GM20431 (cell line): ENCODE measurements around the gene PUS10.

Source experiments
- in situ Hi-C: fragments of 300-500 bp; cut with MseI, MboI; formaldehyde crosslinking; loops from one replicate; pipeline ENCODE4 v1.15.0; 2020; ENCODE audit warnings: low sequenced_read_pairs; ENCODE audit not compliant: unreplicated experiment

Gene PUS10

DNA sequence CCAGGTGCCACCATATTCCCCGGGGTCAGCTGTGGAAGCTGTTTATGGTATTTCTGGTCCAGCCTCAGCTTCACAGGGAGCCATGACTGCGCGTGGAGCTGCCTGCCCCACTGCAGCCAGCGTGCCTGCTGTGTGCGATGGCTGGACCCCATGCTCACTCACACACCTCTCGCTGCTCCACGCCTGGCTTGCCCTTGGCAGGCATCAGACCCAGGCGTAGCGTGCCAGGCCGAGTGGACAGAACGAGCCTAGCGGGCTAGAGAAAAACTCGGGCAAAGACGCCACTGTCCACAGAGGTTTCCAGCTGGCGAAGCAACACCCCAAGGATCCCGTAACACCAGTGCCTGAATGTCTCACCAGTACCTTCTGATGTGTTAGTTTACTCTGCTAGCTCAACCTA is 43.4 kb downstream of the PUS10 start:
- in situ Hi-C loops: no loop called here

GRCh38 chr2:60973705-60974104 is 44.4 kb downstream of the PUS10 start:
- in situ Hi-C loops: no loop called here

DNA sequence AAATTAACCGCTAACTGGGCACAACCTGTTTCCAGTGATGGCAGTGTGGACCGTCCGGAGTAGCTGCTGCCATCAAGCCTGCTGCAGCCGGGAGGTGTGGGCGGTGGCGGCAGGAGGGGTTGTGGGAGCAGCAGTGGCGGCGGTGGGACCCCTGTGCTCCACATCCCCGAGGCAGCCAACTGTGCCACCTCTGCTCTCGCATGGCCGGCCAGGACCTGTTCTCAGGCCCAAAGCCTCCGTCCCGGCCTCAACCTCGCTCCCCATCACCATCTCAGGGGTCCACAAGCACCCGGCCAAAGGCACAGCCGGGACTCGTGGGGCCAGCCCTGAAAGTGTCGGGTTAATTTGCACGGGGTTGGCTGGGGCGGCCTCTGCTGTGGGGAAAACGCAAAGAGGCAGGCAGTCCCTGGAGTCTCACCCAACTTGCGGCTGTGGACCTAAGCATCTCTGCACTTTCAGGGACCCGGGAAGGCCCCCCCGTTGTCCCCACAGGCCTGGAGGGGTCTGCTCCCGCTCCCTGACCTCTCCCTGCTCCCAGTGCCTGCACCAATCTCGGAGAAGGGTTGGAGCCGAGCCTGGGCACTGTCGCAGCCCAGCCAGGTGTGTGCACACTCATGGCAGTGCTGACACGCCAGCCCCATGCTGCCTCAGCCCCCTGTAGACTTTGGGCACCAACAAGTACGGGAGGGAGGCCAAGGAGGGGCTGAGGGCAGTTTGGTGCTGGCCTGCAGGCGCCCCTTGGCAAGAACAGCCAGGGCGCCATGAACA is 45.0 kb downstream of the PUS10 start:
- in situ Hi-C loops: no loop called here

DNA sequence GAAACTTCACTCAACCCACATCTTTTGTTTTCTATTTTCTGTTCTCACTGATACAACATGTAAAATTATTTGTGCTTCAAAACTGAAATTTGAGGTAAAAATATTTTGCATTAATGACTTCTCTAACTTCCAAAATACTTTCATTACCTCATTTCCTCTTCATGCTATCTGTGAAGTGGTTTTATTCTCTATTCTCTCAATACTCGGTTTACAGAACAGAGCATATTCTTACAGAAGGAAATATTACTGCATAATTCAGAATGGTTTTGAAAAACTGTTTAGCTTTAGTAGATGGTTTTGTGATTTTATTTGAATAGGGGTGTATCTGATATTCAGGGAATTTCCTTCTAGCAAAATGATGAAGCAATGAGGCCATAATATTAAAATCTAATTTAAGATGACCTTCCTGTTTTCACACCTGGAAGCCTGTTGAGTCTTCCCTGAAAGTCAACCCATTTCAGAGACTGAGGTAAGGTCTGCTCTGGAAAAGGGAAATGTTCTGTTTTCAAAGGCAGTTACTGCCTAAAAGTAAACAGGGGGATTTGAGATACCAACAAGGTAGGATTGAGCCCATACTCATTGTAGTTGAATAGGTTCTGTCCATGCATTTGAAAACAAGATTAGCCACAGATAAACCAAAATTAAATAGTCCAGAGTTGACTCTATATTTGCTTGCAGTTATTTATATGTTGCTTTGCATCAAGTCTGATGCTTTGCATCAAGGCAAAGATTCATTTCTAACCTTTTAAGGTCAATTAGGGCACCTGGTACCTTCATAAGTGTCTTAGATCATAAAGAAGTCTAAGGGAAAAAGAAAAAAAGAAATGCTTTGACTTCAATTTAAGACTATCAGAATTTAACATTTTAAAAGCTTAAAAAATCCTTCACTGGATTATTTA is 51.3 kb downstream of the PUS10 start:
- in situ Hi-C loops: no loop called here

DNA sequence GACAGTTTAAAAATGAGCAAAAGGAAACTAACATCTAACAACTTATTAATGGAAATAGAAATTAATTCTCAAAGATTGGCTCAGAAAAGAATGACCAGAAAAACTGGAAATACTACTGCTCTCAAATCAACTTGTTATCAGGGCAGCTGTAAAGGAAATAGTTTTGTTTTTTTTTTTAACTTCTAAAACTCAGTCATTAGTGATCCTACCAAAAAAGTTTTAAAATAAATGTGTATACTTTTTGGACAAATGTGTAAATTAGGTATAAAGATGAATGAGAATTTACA is 52.6 kb downstream of the PUS10 start:
- in situ Hi-C loops: no loop called here

GRCh38 chr2:60964651-60965498 is 53.2 kb downstream of the PUS10 start:
- in situ Hi-C loops: no loop called here

DNA sequence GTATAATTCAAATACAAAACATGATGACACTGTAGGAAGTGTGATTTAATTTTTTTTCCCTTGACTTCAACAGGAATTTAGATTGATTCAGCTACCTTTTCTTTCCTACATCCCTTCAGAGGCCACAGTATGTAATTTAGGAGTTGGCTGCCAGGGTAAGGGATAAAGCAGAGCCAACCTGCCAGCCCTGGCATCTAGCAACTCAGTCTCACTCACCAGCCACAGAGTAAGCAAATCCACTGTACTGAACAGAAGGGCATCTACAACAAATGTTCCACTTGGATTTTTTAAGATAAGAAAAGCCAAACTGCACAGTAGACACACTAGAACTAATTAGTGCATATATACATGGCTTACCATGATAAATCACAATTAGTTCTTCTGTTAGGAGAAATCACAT is 54.9 kb downstream of the PUS10 start:
- in situ Hi-C loops: no loop called here

DNA sequence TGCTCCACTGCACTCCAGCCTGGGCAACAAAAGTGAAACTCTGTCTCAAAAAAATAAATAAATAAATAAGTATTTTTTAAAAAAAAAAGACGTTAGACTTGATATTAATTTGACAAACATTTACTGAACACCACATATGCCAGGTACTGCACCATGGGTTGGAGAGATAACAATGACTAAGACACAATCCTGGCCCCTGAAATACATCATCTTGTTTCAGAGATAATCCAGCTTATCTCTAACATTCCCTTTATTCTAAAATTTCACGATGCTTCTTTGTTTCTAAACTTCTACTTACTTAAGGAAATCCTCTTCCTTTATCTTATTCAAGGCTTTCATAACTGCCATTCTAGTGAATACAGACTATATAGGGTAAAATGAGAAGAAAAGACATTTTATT is 55.5 kb downstream of the PUS10 start:
- in situ Hi-C loops: no loop called here

- in situ Hi-C loops: no loop called here
Observed at GRCh38 chr2:60961457-60961856, 56.6 kb downstream of the PUS10 start.

GRCh38 chr2:60960706-60961105 is 57.3 kb downstream of the PUS10 start:
- in situ Hi-C loops: no loop called here

GRCh38 chr2:60959501-60959900 is 58.6 kb downstream of the PUS10 start:
- in situ Hi-C loops: no loop called here

- in situ Hi-C loops: no loop called here
Observed at GRCh38 chr2:60958800-60959199, 59.3 kb downstream of the PUS10 start.

- in situ Hi-C loops: no loop called here
Observed at GRCh38 chr2:60958361-60958760, 59.7 kb downstream of the PUS10 start.

GRCh38 chr2:60957643-60958042 is 60.4 kb downstream of the PUS10 start:
- in situ Hi-C loops: no loop called here

GRCh38 chr2:60957224-60957623 is 60.8 kb downstream of the PUS10 start:
- in situ Hi-C loops: no loop called here

GRCh38 chr2:60954139-60954538 is 63.9 kb downstream of the PUS10 start:
- in situ Hi-C loops: no loop called here

- in situ Hi-C loops: no loop called here
Observed at GRCh38 chr2:60948926-60949579, 69.0 kb downstream of the PUS10 start.

- in situ Hi-C loops: no loop called here
Observed at GRCh38 chr2:60948161-60948560, 69.9 kb downstream of the PUS10 start.

DNA sequence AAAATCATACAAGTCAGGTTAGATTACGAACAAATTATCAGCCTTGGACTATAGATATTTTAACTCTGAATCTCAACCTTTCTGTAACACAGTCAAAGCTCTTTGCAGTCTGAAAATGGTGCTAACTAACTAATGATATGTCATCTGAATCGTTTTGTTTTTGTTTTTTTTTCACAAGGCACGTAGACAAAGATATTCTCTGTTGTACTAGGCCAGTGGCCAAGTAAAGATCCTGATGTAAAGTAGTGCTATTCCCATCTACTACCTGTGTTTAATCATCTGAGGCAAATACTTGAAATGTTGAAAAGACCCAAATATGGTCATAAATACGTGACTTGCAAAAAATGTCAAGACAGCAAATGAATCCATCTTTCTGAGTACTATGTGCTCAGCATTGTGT is 71.0 kb downstream of the PUS10 start:
- in situ Hi-C loops: no loop called here

DNA sequence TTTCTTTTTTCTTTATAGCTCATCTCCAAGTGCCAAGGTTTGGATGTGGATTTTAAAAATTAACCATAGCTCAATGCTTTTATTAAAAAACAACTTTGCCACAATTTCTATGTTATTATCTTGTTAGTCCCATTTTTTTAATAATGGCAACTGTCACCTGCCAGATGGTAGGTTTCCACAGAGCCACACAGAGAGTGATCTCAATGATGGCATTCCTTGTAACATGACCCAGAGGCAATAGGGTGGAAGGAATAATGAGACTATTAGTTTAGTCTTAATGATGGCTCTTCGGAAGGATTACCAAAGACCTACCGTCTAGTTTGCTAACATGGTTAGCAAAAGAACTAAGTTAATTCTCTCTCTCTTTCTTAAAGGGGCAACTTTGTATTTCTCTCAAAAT is 72.7 kb downstream of the PUS10 start:
- in situ Hi-C loops: no loop called here
